Measurements from ENCODE around the gene HSCB.
"Not testable (repeated sequence)": the region's sequence is repeated elsewhere in the genome, so short reads cannot be mapped to it uniquely, and the experiment has no call there.

DNA sequence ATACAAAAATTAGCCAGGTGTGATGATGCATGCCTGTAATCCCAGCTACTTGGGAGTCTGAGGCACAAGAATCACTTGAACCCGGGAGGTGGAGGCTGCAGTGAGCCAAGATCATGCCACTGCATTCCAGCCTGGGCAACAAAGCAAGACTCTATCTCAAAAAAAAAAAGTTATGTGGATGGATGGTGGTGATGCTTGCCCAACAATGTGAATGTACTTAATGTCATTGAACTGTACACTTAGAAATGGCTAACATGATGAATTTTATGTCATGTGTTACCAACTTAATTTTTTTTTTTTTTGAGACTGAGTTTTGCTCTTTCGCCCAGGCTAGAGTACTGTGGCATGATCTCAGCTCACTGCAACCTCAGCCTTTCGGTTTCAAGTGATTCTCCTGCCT, 12.7 kb downstream of the HSCB start:
- TF ChIP-seq, protein P1, sequence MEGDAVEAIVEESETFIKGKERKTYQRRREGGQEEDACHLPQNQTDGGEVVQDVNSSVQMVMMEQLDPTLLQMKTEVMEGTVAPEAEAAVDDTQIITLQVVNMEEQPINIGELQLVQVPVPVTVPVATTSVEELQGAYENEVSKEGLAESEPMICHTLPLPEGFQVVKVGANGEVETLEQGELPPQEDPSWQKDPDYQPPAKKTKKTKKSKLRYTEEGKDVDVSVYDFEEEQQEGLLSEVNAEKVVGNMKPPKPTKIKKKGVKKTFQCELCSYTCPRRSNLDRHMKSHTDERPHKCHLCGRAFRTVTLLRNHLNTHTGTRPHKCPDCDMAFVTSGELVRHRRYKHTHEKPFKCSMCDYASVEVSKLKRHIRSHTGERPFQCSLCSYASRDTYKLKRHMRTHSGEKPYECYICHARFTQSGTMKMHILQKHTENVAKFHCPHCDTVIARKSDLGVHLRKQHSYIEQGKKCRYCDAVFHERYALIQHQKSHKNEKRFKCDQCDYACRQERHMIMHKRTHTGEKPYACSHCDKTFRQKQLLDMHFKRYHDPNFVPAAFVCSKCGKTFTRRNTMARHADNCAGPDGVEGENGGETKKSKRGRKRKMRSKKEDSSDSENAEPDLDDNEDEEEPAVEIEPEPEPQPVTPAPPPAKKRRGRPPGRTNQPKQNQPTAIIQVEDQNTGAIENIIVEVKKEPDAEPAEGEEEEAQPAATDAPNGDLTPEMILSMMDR (IDR thresholded peaks at IDR 0.05) = not testable (repeated sequence)
- not testable (repeated sequence) for TF ChIP-seq POLR2A (IDR thresholded peaks at IDR 0.05)

All from adrenal gland (tissue), 5 donors.